Astrocyte of the hippocampus (primary cell): ENCODE results near the gene MORN5.

Experiments
- DNase-seq: peaks from one replicate; pipeline ENCODE4 v3.0.0; 2011; ENCODE audit warnings: low read depth, low spot score

The MORN5 gene

DNA sequence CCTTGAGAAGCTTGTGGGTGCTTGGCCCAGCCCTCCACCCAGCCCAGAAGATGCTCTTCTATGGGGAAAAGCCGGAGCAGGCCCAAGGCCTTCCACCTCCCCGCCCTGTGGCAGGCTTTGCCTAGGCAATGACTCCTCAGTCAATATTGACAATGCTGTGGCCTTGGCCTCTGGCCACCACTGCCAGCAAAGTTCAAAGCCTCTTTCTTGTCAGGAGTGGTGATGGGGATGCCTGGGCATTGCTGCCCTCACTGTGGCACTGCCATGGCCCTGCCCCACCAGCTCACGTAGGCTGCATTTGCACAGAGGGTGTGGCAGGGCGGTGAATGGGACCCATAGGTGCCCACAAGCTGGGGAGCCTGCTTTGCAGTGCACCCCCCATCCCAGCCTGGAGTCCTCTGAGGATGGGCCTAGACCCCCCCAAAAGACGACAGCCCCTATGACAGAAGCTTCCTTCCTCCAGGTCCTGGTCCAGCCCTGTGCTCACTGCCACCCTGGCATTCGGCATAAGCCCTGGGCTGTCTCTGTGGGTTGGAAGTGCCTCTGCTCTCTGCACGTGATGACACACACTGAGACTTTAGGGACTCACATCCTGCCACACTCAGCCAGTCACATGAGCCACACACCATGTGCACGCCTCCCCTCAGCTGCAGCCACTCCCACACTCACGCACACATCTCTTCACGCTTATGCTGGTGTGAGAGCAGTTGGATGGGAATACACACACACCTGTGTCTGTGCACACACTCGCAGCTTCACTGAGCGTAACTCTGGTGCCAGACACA, 31.1 kb downstream of the MORN5 start:
- no peak for DNase-seq

DNA sequence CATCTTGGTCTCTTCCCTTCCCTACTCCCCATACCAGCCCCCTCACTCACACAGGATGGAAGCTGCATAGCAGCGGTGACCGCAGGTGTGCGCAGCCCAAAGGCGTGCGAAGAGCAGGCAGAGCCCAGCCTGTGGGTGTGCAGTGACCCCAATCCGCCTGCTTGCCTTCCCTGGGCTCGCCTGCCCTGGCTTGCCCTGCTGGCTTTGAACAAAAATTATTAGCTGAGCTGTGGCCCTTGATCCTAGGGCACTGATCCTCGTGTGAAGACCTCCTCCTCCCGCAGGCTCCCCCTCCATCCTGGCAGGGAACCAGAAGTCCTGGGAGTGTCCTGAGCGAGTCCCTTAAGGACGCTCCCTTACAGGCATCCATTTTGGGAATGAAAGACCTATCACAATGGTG, 31.9 kb downstream of the MORN5 start:
- DNase-seq, result no peak

- no peak for DNase-seq
Measured at GRCh38 chr9:122192261-122192875, 32.7 kb downstream of the MORN5 start.

- DNase-seq, result no peak
Measured at GRCh38 chr9:122192914-122193525, 33.3 kb downstream of the MORN5 start.

GRCh38 chr9:122193651-122194050, 33.9 kb downstream of the MORN5 start:
- no peak for DNase-seq

GRCh38 chr9:122195875-122196274, 36.2 kb downstream of the MORN5 start:
- no peak for DNase-seq

DNA sequence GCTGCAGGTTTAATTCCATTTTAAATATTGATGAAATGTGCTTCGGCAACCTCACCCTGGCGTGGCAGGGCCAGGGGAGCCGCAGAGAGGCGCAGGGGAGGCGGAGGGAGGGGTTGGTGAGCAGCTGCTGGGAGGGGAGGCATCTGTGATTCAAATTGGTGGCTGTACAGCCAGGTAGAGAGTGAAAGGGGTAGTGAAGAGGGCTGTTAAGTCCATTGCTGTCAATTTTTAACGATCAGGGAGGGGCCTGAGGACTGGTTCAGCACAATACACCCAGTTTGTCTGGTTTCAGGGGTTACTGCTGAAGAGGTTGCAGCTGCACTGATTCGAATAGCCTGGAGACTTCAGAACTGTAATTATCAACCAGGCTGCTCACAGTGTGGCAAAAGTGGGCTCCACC, 37.7 kb downstream of the MORN5 start:
- no peak for DNase-seq

DNA sequence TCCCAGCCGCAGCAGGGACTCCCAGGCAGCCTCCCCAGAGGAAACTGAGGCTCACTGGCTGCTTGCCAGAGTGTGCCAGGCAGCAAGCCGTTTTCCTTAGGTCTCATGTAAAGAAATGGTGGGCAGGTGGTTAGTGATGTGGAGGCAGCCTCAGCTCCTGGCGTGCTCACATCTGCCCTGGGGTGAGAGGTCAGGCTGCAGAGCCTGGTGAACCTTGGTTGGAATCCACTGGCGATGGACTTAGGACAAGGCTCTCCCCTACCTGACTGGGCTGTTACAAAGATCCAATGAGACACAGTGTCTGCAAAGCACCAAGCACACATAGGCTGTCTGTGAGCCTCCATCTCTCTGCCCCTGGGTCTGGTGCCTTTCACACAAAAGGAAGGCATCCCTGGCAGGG, 38.2 kb downstream of the MORN5 start:
- DNase-seq, result no peak

GRCh38 chr9:122200960-122201595, 41.4 kb downstream of the MORN5 start:
- DNase-seq, result peak; percentile 54

GRCh38 chr9:122201641-122202040, 41.9 kb downstream of the MORN5 start:
- DNase-seq, result peak; percentile 55

GRCh38 chr9:122202111-122202510, 42.4 kb downstream of the MORN5 start:
- no peak for DNase-seq

- no peak for DNase-seq
Measured at GRCh38 chr9:122204055-122204454, 44.3 kb downstream of the MORN5 start.

DNA sequence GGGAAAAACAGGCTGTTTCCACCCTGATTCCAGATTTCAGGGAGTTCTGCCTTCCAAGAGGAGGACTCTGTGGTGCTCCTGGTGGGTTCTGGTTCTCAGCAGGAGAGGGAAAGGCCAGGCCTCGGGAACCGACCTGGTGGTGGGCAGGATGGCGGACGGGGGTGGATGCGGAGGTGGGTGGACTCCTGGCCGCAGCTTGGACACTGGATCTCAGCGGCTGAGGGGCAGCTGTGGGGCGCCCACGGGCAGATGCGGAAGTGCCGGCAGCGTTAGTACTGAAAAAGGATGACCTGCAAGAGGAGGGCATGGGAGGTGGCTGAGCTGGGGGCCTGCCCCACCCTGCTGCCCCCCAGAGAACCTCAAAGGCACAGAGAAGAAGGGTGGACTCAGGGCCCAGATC, 44.8 kb downstream of the MORN5 start:
- DNase-seq, result no peak

DNA sequence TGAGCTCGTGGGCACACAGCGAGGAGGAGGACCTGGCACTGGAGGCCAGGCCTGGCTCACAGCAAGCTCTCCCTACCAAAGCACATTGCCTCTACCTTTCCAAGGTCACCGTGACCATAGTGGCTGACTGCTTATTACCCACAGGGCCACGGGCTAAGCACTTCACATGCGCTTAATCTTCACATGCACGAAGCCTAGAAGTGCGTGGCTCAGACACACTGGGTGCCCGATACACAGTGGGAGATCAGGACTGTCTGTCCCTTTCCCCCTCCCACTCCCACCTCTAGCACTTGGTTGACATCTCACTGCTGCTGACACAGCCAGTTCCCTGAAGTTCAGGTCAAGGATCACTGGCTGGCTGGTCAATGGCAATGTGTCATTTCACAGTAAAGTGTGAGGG, 45.5 kb downstream of the MORN5 start:
- DNase-seq, result no peak

- peak; percentile 96 for DNase-seq
Measured at GRCh38 chr9:122206118-122207046, 46.7 kb downstream of the MORN5 start.

GRCh38 chr9:122207096-122207495, 47.4 kb downstream of the MORN5 start:
- no peak for DNase-seq

GRCh38 chr9:122209451-122209850, 49.7 kb downstream of the MORN5 start:
- no peak for DNase-seq

GRCh38 chr9:122212473-122213004, 52.8 kb downstream of the MORN5 start:
- no peak for DNase-seq

- no peak for DNase-seq
Measured at GRCh38 chr9:122213102-122213588, 53.4 kb downstream of the MORN5 start.

DNA sequence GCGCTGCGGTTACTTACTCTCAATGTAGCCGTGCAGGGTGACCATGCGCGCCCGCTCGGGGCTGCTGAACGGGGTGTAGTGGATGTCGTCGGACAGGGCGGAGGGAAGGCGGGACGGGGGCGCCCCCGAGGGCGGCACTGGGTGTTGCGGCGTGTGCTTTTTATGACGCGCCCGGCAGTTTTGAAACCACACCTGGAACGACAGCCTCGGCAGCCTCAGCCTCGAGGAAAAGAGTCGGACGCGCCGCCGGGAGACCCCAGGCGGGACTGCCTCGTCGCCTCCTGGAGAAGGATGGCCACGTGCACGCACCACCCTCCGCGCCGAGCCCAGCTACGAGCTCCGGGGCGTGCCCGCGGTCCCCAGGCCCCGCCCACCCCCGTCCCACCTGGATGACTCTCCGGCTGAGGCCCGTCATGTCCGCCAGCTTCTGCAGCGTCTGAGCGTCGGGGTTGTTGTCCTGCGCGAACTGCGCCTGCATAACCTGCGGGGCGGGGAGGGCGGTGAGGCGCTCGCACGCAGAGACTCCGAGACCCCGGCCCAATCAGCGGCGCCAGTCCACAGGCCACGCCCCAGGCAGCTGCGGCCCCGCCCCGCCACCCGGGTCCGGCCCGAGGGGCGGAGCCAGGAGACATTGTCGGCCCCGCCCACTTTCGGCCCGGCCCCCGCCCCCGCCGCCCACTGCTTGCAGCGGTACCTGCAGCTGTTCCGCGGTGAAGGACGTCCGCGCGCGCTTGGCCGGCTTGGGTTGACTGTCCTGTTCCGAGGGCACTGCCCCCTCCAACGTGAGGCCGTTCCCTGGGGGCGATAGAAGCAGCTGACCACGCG, 54.1 kb downstream of the MORN5 start:
- DNase-seq, result peak; percentile 50
